ENCODE results near the gene SLC49A3.

DNA sequence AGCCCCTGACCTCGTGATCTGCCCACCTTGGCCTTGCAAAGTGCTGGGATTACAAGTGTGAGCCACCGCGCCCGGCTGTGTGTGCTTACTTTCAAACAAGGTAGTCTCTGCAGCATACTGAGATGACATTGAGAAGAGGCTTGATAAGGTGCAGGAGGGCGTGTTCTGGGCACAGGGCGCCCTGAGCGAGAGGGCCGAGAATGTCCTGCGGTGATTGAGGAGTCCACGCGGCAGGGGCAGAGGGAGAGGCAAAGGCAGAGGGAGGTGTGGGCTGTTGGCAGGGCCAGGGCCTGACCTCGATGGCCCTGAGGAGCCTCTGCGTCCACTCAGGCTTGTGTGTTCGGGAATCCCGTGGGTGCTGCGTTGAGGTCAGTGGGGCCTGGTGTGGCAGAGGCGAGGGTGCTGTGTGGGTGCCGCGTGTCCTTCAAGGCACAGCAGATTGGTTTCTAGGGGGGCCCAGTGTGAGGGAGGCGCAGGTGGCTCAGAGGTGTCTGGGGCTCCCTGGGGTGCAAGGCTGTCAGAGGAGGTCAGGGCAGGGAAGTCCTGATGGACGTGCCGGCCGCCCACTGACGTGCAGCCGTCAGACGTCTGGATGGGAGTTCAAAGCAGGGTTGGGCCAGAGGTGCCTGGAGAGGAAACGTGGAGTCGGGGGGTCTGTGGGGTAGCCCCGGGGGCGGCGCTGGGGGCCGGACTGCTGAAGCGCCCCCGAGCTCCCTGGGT is 28.8 kb upstream of the SLC49A3 start:
- TF ChIP-seq CTCF (conservative IDR thresholded peaks at IDR 0.05; ENCODE audit: low read depth, low read length) (no peak), EZH2 (IDR thresholded peaks at IDR 0.05; ENCODE audit: borderline replicate concordance, low read depth, low read length, poor library complexity, severe bottlenecking) (no peak)

Measured in A673 (cell line).